ENCODE data around the gene MROH2B. TPM values are rescaled to one million over a fixed set of nuclear protein-coding genes. Genes with fewer than 3 reads are reported as not detected.
A peak's percentile ranks its signal among the peaks of the same experiment; 100 is the strongest.

The MROH2B gene
- total and polyA plus RNA-seq, 2 donors (not counting 3 experiments of a cell fraction or from before 2014, with no cell fraction given), result not detected

DNA sequence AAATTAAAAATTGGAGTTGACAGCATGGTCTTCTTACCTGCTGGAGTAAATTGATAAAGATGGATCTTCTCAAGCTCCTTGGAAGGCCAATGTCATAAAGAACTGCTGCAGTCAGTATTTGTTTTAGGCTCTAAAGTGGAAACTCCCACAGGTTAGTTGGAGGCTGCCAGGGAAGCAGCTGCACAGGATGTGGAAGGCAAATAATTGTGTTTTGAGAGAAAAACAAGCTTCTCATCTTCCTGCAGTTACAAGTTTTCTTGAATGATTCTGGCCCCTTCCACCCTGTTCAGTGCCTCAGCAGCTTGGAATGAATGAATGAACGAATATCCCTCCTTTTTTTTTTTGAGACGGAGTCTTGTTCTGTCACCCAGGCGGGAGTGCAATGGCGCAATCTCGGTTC lies 13.9 kb downstream of the MROH2B start:
- H2AFZ ChIP-seq (ENCODE audit: low read depth, low read length), result no peak overlapping the region
- no peaks in the 10 kb centered on the region for H3K9me1 ChIP-seq (replicated peaks; ENCODE audit: control insufficient read depth, extremely low read depth, insufficient read depth, low read length)
- H3K4me1 ChIP-seq (ENCODE audit: control insufficient read depth, extremely low read depth, insufficient read depth, low read length), result no peaks in the 10 kb centered on the region
- intact Hi-C loops (cut with micrococcal nuclease) (no loop called here), dilution Hi-C loops (cut with MboI; ENCODE audit: extremely low pct_ligation_motif_present, low sequenced_read_pairs) (no loop called here)
- no peak overlapping the region for H3K27ac ChIP-seq (ENCODE audit: insufficient read depth, low read depth, low read length)
- H3K9ac ChIP-seq (replicated peaks; ENCODE audit: extremely low read depth, insufficient read depth, low read length), result no peak overlapping the region
- no peak overlapping the region for H3K4me3 ChIP-seq (replicated peaks in 1 of 3; ENCODE audit: insufficient read depth in 1 of 3, low read depth in 1 of 3, low read length in 3 of 3)
- H3K4me2 ChIP-seq (ENCODE audit: insufficient read depth, low read length), result no peak overlapping the region
- TF ChIP-seq FOS (IDR thresholded peaks at IDR 0.05; ENCODE audit: borderline replicate concordance, insufficient read depth, low read length) (no peak), JUN (IDR thresholded peaks at IDR 0.05; ENCODE audit: borderline replicate concordance, insufficient read depth, insufficient read length, low read depth) (no peak), EZH2 (IDR thresholded peaks at IDR 0.05; ENCODE audit: borderline replicate concordance, low read depth, low read length, severe bottlenecking) (no peak), POLR2AphosphoS5 (IDR thresholded peaks at IDR 0.05; ENCODE audit: insufficient read depth, low read depth, low read length) (no peak), MYC (IDR thresholded peaks at IDR 0.05; ENCODE audit: low read depth, low read length) (no peak), POLR2A (IDR thresholded peaks at IDR 0.05; ENCODE audit: low read depth, low read length) (no peak)
- TF ChIP-seq, protein P1, sequence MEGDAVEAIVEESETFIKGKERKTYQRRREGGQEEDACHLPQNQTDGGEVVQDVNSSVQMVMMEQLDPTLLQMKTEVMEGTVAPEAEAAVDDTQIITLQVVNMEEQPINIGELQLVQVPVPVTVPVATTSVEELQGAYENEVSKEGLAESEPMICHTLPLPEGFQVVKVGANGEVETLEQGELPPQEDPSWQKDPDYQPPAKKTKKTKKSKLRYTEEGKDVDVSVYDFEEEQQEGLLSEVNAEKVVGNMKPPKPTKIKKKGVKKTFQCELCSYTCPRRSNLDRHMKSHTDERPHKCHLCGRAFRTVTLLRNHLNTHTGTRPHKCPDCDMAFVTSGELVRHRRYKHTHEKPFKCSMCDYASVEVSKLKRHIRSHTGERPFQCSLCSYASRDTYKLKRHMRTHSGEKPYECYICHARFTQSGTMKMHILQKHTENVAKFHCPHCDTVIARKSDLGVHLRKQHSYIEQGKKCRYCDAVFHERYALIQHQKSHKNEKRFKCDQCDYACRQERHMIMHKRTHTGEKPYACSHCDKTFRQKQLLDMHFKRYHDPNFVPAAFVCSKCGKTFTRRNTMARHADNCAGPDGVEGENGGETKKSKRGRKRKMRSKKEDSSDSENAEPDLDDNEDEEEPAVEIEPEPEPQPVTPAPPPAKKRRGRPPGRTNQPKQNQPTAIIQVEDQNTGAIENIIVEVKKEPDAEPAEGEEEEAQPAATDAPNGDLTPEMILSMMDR (IDR thresholded peaks at IDR 0.05; ENCODE audit: extremely low read depth in 1 of 2, insufficient read depth in 1 of 2, low read depth in 1 of 2, low read length in 2 of 2), result no peak
- TF ChIP-seq, protein P2, sequence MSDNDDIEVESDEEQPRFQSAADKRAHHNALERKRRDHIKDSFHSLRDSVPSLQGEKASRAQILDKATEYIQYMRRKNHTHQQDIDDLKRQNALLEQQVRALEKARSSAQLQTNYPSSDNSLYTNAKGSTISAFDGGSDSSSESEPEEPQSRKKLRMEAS (IDR thresholded peaks at IDR 0.05; ENCODE audit: insufficient read depth, insufficient read length), result no peak
- ChIA-PET POLR2A (interaction anchor here (0.7 kb wide), 1 partner anchor 1069 kb away, joined by 4 read pairs; no protein-coding TSS in a partner anchor), CTCF (interaction anchor here (1.5 kb wide), 1 partner anchor 9 kb away, joined by 4 read pairs; no protein-coding TSS in a partner anchor)
- no peaks in the 10 kb centered on the region for H3K36me3 ChIP-seq (ENCODE audit: control insufficient read depth in 2 of 2, extremely low read depth in 1 of 2, insufficient read depth in 2 of 2, low read length in 2 of 2)
- no peaks in the 10 kb centered on the region for H3K27me3 ChIP-seq (ENCODE audit: control insufficient read depth in 2 of 2, insufficient read depth in 2 of 2, low read length in 2 of 2)
- H4K20me1 ChIP-seq (replicated peaks; ENCODE audit: control insufficient read depth, extremely low read depth, insufficient read depth, low read length), result no peaks in the 10 kb centered on the region
- no peaks in the 10 kb centered on the region for H3K79me2 ChIP-seq (ENCODE audit: control insufficient read depth, insufficient read depth, low read length)
- DNase-seq (ENCODE audit: low read depth, low spot score), result peak; percentile 26
- no peaks in the 10 kb centered on the region for H3K9me3 ChIP-seq (replicated peaks; ENCODE audit: control insufficient read depth, insufficient read depth, low read length)
- no TSS peak for BruUV-seq (replicated peaks)
- no peak for FAIRE-seq
